Endodermal cell (in vitro differentiated cells): ENCODE data around the gene C1orf198. TPM values are rescaled to one million over a fixed set of nuclear protein-coding genes. Genes with fewer than 3 reads are reported as not detected.

Experiments
- DNase-seq: peaks from one replicate; pipeline ENCODE4 v3.0.0-alpha.2; 2017
- H3K27ac ChIP-seq: 2 replicates; pipeline ENCODE4 v1.5.1; 2013; ENCODE audit warnings: mild to moderate bottlenecking, low read depth, low read length, moderate library complexity
- H3K27me3 ChIP-seq: 2 replicates; pipeline ENCODE4 v1.6.1; 2013; ENCODE audit warnings: mild to moderate bottlenecking, low read length, moderate library complexity; ENCODE audit not compliant: insufficient read depth, control insufficient read depth, poor library complexity, severe bottlenecking
- H3K36me3 ChIP-seq: 2 replicates; pipeline ENCODE4 v1.7.0; 2013; ENCODE audit warnings: mild to moderate bottlenecking, low read length, moderate library complexity; ENCODE audit not compliant: control insufficient read depth, insufficient read depth
- H3K4me1 ChIP-seq: one replicate; pipeline ENCODE4 v1.7.0; 2013; ENCODE audit warnings: low read length; ENCODE audit not compliant: control insufficient read depth, insufficient read depth
- H3K4me3 ChIP-seq: 2 replicates; pipeline ENCODE4 v1.5.1; 2013; ENCODE audit warnings: mild to moderate bottlenecking, low read length, moderate library complexity
- H3K9ac ChIP-seq: 2 replicates; pipeline ENCODE4 v1.6.1; 2013; ENCODE audit warnings: mild to moderate bottlenecking, low read length, moderate library complexity; ENCODE audit not compliant: poor library complexity, severe bottlenecking; ENCODE audit errors: extremely low read depth
- H3K9me3 ChIP-seq: 2 replicates; pipeline ENCODE4 v1.6.1; 2013; ENCODE audit warnings: mild to moderate bottlenecking, low read length, moderate library complexity; ENCODE audit not compliant: control insufficient read depth
- H3K27ac Mint-ChIP-seq: 2 replicates; pipeline ENCODE4 v1.8.0; 2020; ENCODE audit warnings: mixed read lengths
- H3K27me3 Mint-ChIP-seq: 2 replicates; pipeline ENCODE4 v1.8.0; 2021; ENCODE audit warnings: mild to moderate bottlenecking, mixed read lengths; ENCODE audit not compliant: insufficient read depth
- H3K36me3 Mint-ChIP-seq: 2 replicates; pipeline ENCODE4 v1.8.0; 2020; ENCODE audit warnings: low read depth, mixed read lengths
- H3K4me1 Mint-ChIP-seq: 2 replicates; pipeline ENCODE4 v1.8.0; 2020; ENCODE audit warnings: mixed read lengths
- H3K4me3 Mint-ChIP-seq: 2 replicates; pipeline ENCODE4 v1.8.0; 2020; ENCODE audit warnings: mild to moderate bottlenecking, moderate library complexity, mixed read lengths
- H3K9me3 Mint-ChIP-seq: 2 replicates; pipeline ENCODE4 v1.8.0; 2020; ENCODE audit warnings: mild to moderate bottlenecking, mixed read lengths
- WGBS, 2 experiments: methylation state at CpG; one replicate each; pipeline versions ENCODE4 v1.1.5 to v1.1.7; 2013; ENCODE audit warnings: missing lambda C conversion rate in 2 of 2, mixed read lengths in 1 of 2; ENCODE audit not compliant: insufficient coverage in 1 of 2, insufficient read length in 1 of 2; 5-methylcytosine and 5-hydroxymethylcytosine counted together
- total RNA-seq, 2 donors: library from RNA; stranded (reverse); fragmentation: NEBNext Ultra II Directional in 1 of 2; extraction: Animal tissue kit (Norgen Biotek cat#: 25700) in 1 of 2; gene quantifications; 2 replicates in 1 of 2; 3 replicates in 1 of 2; pipeline ENCODE4 v1.2.1, GENCODE V29; 2021
- TF ChIP-seq, protein P1 (sequence below): fragments of 200-600 bp; sonication (generic); conservative IDR thresholded peaks from 2 replicates; pipeline ENCODE4 v1.5.0; 2021; ENCODE audit warnings: antibody characterized with exemption, mild to moderate bottlenecking

C1orf198 gene
- total RNA-seq, 2 donors from 2014 or later = 37.5 to 44.8 TPM

DNA sequence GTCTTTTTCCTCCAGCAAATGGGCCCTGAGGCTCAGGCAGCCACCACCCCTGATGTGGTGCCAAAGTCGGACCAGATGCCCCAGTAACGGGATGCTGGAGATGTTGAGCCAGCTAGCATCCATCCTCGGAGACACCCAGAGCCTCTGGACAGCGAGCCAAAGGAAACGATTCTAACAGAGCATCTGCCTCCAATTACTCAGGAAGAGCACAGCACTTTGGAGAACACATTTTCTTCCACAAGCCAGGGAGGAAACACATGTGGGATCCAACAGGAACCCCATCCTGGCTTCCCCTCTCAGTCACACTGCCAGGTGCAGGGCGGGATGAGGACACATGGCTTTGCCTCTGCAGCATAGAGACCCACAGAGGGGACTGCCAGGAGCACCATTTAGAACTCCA is 44.9 kb downstream of the C1orf198 start:
- WGBS, 2 experiments = 92 to 97% methylated on average over 5 to 6 of the region's 6 CpGs
- no peak overlapping the region for H3K9ac ChIP-seq
- peaks cover 8% of the 10 kb centered on the region for H3K27me3 Mint-ChIP-seq

DNA sequence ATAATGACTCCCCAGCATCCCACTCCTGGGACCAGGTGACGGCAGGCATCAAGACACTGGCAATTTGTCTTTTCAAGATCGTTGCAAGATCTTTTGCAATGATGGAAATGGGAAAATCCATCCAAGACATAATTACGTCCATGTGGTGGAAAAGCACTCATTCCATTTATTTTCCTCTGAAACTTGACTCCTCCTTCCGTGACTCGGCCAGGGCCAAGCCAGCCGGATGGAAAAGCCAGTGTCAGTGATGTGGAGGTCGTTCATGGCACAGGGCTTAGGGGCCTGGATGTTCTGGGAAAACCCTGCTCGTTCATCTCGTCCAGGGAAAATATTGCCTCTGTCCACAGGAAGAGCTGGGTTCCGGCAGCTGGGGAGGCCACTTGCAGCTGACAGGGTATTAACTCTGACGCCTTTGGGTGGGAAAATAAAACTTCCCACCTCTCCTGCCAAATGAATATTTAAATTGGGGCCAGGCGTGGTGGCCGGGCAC is 46.2 kb downstream of the C1orf198 start:
- H3K4me1 Mint-ChIP-seq = no peaks in the 10 kb centered on the region
- H3K4me1 ChIP-seq = no peaks in the 10 kb centered on the region
- no peak overlapping the region for H3K27ac ChIP-seq
- H3K36me3 Mint-ChIP-seq = no peaks in the 10 kb centered on the region
- H3K9me3 ChIP-seq = no peaks in the 10 kb centered on the region
- no peaks in the 10 kb centered on the region for H3K9me3 Mint-ChIP-seq
- H3K27me3 ChIP-seq = no peaks in the 10 kb centered on the region
- H3K4me3 Mint-ChIP-seq = no peak overlapping the region
- no peak overlapping the region for H3K9ac ChIP-seq
- H3K4me3 ChIP-seq = no peak overlapping the region
- H3K27ac Mint-ChIP-seq = no peak overlapping the region
- H3K36me3 ChIP-seq = no peaks in the 10 kb centered on the region
- TF ChIP-seq, protein P1, sequence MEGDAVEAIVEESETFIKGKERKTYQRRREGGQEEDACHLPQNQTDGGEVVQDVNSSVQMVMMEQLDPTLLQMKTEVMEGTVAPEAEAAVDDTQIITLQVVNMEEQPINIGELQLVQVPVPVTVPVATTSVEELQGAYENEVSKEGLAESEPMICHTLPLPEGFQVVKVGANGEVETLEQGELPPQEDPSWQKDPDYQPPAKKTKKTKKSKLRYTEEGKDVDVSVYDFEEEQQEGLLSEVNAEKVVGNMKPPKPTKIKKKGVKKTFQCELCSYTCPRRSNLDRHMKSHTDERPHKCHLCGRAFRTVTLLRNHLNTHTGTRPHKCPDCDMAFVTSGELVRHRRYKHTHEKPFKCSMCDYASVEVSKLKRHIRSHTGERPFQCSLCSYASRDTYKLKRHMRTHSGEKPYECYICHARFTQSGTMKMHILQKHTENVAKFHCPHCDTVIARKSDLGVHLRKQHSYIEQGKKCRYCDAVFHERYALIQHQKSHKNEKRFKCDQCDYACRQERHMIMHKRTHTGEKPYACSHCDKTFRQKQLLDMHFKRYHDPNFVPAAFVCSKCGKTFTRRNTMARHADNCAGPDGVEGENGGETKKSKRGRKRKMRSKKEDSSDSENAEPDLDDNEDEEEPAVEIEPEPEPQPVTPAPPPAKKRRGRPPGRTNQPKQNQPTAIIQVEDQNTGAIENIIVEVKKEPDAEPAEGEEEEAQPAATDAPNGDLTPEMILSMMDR = no peak
- H3K27me3 Mint-ChIP-seq = peaks cover 8% of the 10 kb centered on the region
- DNase-seq = peak; percentile 24
- 90 to 97% methylated on average over 10 to 13 of the region's 13 CpGs for WGBS, 2 experiments

More for the DNA sequence above, 44.9 kb downstream of the C1orf198 start:
- Histone ChIP-seq H3K36me3 (no peaks in the 10 kb centered on the region), H3K27ac (no peak overlapping the region), H3K4me3 (no peak overlapping the region), H3K4me1 (no peaks in the 10 kb centered on the region), H3K27me3 (no peaks in the 10 kb centered on the region), H3K9me3 (no peaks in the 10 kb centered on the region)
- peak; percentile 24 for DNase-seq
- H3K9me3 Mint-ChIP-seq = no peaks in the 10 kb centered on the region
- H3K27ac Mint-ChIP-seq = no peak overlapping the region
- H3K4me3 Mint-ChIP-seq = no peak overlapping the region
- no peaks in the 10 kb centered on the region for H3K4me1 Mint-ChIP-seq
- H3K36me3 Mint-ChIP-seq = no peaks in the 10 kb centered on the region
- TF ChIP-seq, protein P1 = no peak

DNA sequence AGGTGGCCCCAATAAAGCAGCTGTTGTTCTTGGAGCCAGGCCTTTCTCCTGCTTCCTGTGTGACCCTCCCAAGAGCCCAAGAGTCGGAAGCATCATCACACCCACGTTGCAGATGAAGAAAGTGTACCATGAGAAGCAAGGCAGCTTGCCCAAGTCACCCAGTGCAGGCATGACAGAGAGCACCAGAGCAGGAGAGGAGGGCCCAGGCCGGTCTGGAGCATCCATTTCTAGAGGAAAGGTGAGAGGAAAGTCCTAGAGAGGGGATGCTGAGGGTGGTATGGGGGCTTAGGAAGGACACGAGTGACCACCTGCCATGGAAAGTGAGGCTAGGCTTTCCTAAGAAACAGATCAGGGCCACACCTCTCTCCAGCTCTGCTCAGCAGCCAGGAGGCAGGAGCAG is 47.0 kb downstream of the C1orf198 start:
- Histone ChIP-seq H3K4me1 (no peaks in the 10 kb centered on the region), H3K27me3 (no peaks in the 10 kb centered on the region), H3K4me3 (no peak overlapping the region), H3K27ac (no peak overlapping the region), H3K9ac (no peak overlapping the region), H3K9me3 (no peaks in the 10 kb centered on the region), H3K36me3 (no peaks in the 10 kb centered on the region)
- WGBS, 2 experiments = 85 to 91% methylated on average over 3 to 4 of the region's 4 CpGs
- TF ChIP-seq, protein P1 = no peak
- peaks cover 8% of the 10 kb centered on the region for H3K27me3 Mint-ChIP-seq
- H3K4me1 Mint-ChIP-seq = peaks cover 2% of the 10 kb centered on the region
- DNase-seq = peak; percentile 24
- H3K4me3 Mint-ChIP-seq = no peak overlapping the region
- no peaks in the 10 kb centered on the region for H3K36me3 Mint-ChIP-seq
- no peak overlapping the region for H3K27ac Mint-ChIP-seq
- no peaks in the 10 kb centered on the region for H3K9me3 Mint-ChIP-seq
